IMR-90 (cell line): ENCODE measurements around the gene CDC25B.

Experiments used
- BHLHE40 ChIP-seq: fragments of 150-350 bp; IDR thresholded peaks from 2 replicates; pipeline ENCODE4 v1.6.1; 2016; ENCODE audit warnings: mild to moderate bottlenecking, low read depth, low read length
- CEBPB ChIP-seq: IDR thresholded peaks from 2 replicates; pipeline ENCODE4 v1.6.1; 2012; ENCODE audit warnings: low read depth, low read length, improper control_type of control experiment
- MXI1 ChIP-seq: IDR thresholded peaks from 2 replicates; pipeline ENCODE4 v1.6.1; 2012; ENCODE audit warnings: low read depth, mild to moderate bottlenecking, low read length, moderate library complexity, borderline replicate concordance
- POLR2A ChIP-seq: IDR thresholded peaks from 2 replicates; pipeline ENCODE4 v1.6.1; 2012; ENCODE audit warnings: mild to moderate bottlenecking, low read depth, low read length
- RAD21 ChIP-seq: IDR thresholded peaks from 2 replicates; pipeline ENCODE4 v1.6.1; 2012; ENCODE audit warnings: low read length, improper control_type of control experiment
- SMC3 ChIP-seq: fragments of 150-350 bp; IDR thresholded peaks from 2 replicates; pipeline ENCODE4 v1.6.1; 2016; ENCODE audit warnings: low read depth, mild to moderate bottlenecking, antibody characterized with exemption, low read length, moderate library complexity
- TF ChIP-seq, protein P1 (sequence below): conservative IDR thresholded peaks from 2 replicates; pipeline ENCODE4 v1.5.1; 2012; ENCODE audit warnings: mild to moderate bottlenecking, low read depth, low read length, improper control_type of control experiment
- TF ChIP-seq, protein P2 (sequence below): fragments of 150-350 bp; IDR thresholded peaks from 2 replicates; pipeline ENCODE4 v1.6.1; 2017; ENCODE audit warnings: mild to moderate bottlenecking, antibody characterized with exemption, low read length, low read depth
- TF ChIP-seq, protein P3 (sequence below): fragments of 150-350 bp; IDR thresholded peaks from 2 replicates; pipeline ENCODE4 v1.6.1; 2016; ENCODE audit warnings: low read depth, mild to moderate bottlenecking, low read length, moderate library complexity, borderline replicate concordance

- TF ChIP-seq BHLHE40 (no peak), POLR2A (no peak), RAD21 (no peak), SMC3 (no peak), MXI1 (no peak), CEBPB (no peak)
- TF ChIP-seq, protein P1, sequence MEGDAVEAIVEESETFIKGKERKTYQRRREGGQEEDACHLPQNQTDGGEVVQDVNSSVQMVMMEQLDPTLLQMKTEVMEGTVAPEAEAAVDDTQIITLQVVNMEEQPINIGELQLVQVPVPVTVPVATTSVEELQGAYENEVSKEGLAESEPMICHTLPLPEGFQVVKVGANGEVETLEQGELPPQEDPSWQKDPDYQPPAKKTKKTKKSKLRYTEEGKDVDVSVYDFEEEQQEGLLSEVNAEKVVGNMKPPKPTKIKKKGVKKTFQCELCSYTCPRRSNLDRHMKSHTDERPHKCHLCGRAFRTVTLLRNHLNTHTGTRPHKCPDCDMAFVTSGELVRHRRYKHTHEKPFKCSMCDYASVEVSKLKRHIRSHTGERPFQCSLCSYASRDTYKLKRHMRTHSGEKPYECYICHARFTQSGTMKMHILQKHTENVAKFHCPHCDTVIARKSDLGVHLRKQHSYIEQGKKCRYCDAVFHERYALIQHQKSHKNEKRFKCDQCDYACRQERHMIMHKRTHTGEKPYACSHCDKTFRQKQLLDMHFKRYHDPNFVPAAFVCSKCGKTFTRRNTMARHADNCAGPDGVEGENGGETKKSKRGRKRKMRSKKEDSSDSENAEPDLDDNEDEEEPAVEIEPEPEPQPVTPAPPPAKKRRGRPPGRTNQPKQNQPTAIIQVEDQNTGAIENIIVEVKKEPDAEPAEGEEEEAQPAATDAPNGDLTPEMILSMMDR = no peak
- TF ChIP-seq, protein P2, sequence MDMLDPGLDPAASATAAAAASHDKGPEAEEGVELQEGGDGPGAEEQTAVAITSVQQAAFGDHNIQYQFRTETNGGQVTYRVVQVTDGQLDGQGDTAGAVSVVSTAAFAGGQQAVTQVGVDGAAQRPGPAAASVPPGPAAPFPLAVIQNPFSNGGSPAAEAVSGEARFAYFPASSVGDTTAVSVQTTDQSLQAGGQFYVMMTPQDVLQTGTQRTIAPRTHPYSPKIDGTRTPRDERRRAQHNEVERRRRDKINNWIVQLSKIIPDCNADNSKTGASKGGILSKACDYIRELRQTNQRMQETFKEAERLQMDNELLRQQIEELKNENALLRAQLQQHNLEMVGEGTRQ = no peak
- TF ChIP-seq, protein P3, sequence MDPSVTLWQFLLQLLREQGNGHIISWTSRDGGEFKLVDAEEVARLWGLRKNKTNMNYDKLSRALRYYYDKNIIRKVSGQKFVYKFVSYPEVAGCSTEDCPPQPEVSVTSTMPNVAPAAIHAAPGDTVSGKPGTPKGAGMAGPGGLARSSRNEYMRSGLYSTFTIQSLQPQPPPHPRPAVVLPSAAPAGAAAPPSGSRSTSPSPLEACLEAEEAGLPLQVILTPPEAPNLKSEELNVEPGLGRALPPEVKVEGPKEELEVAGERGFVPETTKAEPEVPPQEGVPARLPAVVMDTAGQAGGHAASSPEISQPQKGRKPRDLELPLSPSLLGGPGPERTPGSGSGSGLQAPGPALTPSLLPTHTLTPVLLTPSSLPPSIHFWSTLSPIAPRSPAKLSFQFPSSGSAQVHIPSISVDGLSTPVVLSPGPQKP = no peak
Measured at GRCh38 chr20:3800878-3801260, 4.8 kb downstream of the CDC25B start.
